RPMI7951 (cell line): ENCODE results near the gene BUD13. TPM values are rescaled to one million over a fixed set of nuclear protein-coding genes. Genes with fewer than 3 reads are reported as not detected.

ENCODE experiments used
- DNase-seq: peaks from one replicate; pipeline ENCODE4 v3.0.0-alpha.2; 2012; ENCODE audit warnings: low read depth
- total RNA-seq: library from RNA; depleted of rRNA; stranded (reverse); fragments of >200 nt; shearing (Covaris generic); gene quantifications from 2 replicates; pipeline ENCODE4 v1.2.3, GENCODE V29; 2014

BUD13 gene
- total RNA-seq, 1 experiment from 2014 or later, result 23.2 TPM

DNA sequence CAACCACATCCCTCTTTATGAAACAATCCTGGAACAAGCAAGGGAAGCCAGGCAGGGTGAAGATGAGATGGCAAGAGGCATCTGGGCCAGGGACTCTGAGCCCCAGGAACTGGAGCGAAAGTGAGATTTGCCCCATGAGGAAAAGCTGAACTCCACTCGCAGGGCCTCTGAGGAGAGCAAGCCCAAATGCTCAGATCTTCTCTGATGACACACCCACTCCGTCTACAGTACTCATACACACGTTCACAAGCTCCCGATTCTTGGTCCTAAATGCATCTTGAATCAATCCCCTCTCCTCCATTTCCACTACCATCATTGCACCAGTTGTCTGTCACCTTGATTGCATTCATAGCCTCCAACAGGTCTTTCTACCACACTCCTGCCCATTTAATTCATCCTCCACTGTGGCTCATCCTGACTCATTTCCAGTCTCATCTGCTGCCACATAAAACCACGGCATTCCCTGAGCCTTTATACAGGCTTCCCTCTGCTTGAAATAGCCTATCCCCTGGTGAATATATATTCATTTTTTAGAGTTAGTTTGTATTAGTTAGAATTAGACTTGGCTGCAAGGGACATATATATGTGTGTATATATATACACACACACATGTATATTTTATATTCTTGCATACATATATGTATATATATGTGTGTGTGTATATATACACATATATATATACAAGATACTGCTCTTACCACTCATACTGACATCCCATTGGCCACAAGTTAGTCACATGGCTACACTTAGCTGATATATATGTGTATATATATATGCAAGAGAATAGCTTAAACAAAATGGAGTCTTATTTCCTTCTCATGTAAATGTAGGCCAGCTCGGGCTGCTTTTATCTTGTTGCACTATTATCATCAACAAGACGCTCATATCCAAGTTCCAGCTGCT lies 20.3 kb upstream of the BUD13 start:
- peak; percentile 79 for DNase-seq

DNA sequence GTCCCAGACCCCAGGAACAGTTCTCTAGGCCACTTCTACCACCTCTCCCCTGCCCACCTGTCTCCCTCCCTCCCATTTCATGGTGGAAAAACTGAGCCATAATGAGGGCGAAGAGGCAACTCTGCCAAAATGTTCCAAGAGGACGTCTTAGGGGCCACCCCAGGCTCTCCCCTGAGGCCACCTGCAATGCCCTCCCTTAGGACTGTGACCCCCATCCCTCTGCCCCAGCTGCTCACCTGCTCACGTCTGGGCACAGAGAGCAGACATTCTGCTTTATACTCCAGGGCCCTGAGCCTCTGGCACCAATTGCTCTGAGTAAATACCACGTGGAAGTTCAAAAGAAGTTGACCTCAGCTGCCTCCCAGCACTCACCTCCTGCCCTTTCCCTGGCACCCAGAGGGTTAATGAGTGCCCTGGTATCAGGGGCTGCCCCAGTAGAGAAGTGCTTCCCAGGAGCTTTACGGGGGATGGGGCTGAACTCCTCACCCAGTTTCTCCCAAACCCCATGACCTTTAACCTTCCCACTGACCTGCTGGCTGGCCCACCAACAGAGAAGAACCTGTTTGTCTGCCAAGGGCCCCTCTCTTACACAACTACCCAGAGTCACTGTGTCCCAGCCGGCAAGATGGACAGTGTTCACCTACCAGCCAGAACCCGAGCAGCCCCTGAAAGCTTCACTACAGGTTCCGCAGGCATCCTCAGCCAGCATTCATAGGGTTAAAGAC lies 19.5 kb upstream of the BUD13 start:
- no peak for DNase-seq

DNA sequence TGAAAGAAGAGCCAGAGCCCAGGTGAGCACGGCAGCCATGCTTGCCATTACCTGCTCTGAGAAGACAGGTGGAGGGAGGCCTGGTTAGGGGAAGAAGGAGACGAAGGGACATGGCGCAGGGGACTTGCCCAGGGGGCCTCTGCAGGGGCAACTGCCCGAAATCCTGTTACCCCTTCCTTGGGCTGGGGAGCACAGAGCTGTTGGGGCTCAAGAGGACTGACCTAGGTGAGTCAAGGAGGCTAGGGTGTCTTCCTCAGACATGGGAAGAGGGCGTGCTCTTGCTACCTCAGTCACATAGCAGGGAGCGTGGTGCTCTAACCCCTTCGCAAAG lies 19.0 kb upstream of the BUD13 start, which contains the start of gene APOA5:
Gene APOA5 (minus strand): TSS at position 67 of the 331 bp plus-strand sequence. CDS start 19 bp downstream, at position 48.
- DNase-seq, result no peak

DNA sequence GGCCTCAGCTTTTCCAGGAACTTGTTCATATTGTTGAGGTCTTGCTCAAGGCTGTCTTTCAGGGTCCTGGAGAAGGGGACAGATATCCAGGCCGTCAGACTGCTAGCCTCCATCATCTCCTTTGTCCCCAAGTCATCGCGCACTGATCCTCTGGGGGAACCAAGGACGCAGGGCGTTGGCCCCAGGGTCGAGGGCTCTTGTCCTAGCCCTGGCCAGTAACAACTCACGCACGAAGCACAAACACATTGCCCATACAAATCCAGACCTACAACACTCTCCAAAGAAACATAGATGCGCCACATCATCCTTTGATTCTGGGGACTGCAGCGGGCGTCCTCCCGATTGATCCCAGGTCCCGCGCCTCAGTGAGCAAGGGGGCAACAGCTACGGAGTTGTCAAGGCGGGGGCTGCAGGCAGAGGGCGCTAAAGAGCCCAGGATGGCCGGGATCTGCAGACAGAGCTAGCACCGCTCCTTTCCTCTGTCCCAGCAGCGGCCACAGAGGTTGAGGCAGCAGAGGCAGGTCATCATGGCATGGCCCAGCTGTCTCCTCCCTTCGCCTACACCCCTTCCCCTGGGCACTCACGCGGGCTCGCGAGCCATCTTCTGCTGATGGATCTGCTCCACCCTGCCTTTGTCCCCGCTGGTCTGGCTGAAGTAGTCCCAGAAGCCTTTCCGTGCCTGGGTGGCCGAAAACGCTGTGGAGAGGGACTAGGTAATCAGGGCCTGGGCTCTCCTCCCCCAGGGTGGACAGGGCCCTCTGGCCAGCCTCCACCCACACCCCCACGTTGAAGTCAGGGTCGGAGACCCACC lies 18.4 kb upstream of the BUD13 start:
- DNase-seq, result peak; percentile 56

DNA sequence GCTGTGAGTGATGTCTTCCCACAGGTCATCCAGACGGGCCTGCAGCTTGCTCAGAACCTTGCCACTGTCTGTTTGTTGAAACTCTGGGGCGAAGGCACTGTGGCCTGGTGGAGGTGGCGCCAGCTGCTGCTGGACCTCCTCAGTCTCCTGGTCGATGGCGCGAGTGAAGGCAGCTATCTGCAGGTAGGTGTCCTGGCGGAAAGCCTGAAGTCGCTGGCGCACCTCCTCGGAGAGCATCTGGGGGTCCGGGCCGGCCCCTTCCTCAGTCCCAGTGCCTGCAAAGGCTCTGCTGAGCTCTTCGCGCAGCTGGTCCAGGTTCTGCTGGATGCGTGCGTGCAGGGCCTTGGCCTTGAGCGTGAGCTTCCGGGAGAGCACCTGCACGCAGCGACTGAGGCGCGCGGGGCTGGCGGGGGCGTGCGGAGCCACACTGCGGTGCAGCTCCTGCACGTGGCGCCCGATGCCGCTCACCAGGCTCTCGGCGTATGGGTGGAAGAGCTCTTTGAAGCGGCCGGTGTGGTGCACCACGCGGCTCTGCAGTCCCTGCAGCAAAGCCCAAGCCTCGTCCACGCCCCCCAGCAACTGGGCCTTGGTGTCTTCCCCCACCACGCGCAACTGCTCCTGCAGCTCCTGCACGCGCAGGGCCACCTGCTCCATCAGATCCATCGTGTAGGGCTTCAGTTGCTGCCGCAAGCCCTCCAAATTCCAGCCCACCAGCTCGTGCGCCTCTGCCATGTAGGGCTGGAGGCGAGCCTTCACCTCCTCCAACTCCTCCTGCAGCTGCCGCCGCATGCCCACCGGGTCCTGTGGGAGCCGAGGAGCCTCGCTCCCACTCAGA lies 17.6 kb upstream of the BUD13 start:
- no peak for DNase-seq

DNA sequence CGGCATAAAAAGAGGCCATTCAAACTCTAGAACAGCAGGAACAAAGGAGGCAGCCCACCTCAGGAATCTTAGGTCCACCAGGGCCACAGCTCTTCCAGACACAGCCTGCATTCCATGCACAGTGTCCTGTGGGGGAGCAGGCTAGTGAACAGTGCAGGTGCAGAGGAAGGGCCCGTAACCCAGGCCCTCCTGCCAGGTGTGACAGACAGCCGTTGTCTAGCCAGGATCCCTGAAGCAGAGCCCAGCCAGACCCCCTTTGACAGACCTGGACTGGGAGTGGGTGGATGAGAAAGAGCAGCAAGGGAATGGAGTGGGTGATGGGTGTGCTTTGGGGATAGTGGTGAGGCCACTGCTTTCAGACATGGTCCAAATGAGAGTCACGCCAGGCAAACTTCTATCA lies 16.2 kb upstream of the BUD13 start:
- DNase-seq, result no peak

DNA sequence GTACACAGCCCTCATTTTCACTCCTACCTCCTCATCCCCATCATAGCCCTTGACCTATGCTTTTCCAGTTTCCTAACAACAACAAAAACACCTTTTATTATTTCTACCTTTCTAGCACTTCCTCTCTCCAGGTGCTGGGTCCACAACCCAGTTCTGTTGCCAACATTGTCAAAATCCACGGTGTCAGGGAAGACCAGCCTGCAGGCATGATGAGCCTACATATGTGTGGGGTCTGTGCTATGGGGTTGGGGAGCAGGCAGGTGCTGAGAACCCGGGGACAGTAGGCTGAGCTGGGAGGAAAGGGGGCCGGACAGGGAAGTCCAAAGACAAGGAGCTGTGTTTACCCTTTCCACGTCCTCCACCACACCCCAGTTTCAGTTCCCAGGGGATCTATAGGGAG lies 15.7 kb upstream of the BUD13 start:
- DNase-seq, result no peak

DNA sequence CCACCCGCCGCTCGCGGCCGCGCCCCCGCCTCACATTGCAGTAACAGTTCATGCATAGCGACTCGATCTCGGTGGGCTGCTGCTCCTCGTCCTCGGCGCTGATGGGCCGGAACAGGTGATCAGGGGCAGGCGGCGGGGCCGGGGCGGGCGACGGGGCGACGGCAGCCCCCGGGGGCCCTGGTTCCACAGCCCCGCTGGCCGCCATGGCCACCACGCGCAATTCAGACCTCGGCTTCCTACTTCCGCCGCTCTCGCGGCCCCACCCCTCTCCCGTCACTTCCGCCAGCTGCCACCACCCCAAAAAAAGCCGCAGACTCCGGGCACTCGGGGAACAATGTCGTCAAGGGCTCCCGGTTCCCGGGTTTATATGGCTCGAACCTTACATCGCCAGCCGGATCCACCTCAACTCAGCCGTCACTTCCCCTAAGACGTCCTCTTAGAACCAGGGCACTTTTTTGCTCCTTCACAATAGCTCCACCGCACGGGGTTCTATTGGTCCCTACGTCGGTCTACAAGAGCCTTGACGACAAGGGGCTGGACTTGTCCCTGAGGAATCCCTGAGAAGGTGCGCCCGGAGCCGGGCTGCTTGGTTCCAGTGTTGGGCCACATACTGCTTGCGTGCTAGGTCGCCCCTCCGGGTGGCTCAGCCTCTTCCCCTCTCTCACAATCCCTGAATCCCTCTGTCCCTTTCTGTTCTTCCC lies 15.1 kb upstream of the BUD13 start, which contains the start of gene ZPR1:
Gene ZPR1 (minus strand): TSS at position 238 of the 701 bp plus-strand sequence. CDS start 33 bp downstream, at position 205.
- peak; percentile 67 for DNase-seq

DNA sequence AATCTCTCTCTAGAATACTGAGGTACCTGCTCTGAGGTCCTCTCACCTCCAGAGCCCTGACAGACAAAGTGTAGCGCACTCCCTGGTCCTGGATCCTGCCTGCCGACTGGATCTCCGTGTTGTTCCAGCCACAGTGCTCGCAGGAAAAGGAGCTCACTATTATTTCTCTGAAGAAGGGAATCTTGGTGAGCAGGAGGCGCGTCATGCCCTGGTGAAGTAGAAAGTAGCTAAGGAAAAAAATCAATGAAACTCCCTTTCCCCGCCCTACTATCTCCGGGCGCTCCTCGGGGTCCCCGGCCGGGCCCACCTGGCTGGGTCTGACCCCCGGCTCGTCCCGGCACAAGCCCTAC lies 14.6 kb upstream of the BUD13 start:
- no peak for DNase-seq

DNA sequence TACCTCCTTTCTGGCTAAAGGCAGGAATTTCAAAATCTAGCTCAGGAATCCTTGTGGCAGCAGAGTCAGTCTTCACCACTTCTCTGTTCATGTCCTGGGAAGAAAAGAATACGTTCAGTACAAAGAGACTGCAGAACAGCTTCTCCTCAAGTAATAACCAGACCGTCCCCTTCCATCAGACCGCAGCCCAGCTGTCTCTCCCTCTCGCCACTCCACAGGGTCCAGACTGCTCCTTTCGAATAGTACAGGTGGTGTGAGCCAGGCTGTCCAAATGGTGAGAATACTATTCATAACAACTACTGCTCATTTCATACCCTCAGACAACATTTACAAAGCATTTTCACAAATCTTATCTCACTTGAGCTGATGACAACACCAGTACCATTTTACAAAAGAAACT lies 14.2 kb upstream of the BUD13 start:
- no peak for DNase-seq

DNA sequence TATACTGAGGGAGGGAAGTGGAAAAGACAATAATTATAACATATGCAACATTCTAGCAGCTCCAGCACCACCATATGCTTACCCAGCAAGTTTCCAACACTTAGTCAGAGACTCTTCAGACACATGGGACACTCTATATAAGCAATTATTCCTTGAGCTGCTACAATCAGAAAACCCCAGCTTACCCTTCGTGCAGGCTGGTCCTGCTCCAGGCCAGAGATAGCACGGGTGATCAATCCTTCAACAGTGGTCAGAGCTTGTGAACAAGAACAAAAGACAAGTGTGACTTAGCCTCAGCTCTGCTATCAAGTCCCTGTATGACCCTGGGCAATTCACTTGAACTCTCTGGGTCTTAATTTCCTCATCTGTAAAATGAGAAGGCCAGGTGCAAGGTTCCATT lies 13.5 kb upstream of the BUD13 start:
- no peak for DNase-seq

DNA sequence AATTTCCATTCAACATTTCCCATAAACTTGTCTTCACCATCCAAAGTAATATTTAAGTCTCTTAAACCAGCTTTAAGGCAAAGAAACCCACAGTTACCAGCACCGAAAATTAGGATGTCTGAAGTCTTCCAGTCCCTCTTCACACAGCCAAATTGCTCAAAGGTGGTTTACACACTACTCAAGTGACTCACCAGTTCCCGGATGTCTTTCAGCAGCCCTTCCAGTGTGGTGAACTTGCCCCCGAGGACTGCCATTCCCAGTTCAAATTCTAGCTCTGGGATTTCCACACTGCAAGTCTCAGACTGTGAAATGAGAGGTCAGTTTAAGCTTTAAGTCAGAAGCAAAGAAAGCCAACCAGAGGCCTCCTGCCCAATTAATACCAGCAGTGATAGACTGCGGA lies 9.9 kb upstream of the BUD13 start:
- peak; percentile 88 for DNase-seq

DNA sequence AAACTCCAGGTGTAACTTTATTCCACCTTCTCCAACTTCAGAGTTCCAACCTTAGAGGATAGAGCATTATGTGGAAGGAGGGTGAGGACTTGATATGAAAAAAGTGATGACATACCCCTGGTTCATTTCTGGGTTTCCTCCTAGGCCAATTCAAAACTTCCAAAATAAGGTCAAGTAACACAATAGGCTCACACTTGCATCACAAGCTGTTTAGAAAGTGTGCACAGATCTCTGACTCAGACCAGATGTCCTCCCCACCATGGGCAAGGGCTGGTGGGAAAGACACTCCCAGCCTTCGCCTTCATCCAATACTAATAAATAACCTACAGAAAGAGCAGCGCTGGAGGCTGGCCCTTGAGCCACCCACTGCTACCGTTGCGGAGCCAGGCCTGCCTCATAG lies 5.8 kb upstream of the BUD13 start:
- no peak for DNase-seq

DNA sequence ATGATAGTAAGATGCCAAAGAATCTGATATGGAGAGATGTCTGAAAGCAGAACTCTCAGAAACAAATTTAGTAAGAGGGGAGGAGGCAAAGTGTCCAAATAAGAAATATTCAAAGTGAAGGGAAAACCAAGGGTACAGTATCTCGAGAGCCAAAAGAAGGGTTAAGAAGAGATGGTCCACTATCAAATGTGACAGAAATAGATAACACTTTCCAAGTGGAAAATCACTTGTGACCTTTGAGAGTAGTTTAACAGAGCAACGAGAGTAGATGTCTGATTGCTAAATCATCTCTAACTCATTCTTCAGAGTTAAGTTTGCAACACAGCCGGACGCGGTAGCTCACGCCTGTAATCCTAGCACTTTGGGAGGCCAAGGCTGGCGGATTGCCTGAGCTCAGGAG lies 4.3 kb upstream of the BUD13 start:
- no peak for DNase-seq

DNA sequence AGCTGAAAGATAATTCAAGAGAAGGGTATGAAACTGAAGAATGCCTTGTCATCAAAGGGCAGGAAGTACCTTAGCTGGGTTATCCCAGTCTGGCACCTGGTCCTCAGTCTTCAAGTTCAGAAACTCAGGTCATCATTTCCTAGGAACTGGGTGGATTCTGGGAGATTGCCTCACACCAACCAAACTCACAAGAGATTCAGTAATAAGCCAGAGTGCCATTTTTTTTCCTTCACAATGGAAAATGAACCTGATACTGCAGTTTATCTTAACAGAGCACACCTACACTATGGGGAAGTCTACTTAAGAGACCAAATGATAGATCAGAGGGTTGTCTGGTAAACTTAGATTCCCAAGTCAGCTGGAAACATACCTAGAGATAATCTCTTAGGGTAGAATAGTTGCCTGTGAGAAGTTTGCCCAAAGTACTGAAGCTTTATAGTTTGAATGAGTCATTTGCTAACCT lies 3.8 kb upstream of the BUD13 start:
- no peak for DNase-seq

DNA sequence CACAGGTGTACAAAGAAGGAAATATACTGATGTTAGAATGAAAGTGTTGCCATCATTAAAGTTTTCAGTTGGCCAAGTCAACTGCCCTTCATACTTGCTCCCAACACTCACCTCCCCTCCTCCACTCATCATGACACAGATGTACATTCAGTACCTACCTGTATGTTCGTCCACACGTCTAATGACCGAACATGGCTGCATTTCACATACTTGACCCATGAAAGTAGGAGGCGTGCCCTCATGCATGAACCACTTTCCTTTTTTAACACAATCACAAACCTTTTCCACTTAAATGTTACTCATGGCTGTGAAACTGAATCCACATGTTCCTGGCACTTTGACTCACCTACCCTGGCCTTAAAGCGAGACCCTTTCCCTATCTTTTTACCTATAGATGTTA lies 3.2 kb upstream of the BUD13 start:
- no peak for DNase-seq

DNA sequence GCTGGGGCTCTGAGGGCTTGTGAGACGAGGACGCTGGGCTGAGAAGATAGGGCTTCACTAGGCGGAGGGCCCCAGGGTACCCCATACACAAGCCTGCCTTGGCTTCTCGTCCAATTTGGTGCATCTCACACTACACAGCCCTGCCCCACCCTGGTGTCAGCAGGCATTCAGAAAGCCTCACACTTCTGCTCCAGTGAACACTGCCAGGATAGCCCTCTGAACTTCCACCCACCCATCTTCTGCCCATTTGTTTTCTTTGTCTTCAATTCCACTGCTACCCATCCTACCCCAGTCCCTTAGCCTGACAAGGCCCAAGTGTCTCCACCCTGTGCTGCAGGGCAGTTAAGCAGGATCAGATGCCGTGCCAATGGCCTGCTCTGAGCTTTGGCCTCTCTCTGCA lies 1.9 kb upstream of the BUD13 start:
- DNase-seq, result no peak

DNA sequence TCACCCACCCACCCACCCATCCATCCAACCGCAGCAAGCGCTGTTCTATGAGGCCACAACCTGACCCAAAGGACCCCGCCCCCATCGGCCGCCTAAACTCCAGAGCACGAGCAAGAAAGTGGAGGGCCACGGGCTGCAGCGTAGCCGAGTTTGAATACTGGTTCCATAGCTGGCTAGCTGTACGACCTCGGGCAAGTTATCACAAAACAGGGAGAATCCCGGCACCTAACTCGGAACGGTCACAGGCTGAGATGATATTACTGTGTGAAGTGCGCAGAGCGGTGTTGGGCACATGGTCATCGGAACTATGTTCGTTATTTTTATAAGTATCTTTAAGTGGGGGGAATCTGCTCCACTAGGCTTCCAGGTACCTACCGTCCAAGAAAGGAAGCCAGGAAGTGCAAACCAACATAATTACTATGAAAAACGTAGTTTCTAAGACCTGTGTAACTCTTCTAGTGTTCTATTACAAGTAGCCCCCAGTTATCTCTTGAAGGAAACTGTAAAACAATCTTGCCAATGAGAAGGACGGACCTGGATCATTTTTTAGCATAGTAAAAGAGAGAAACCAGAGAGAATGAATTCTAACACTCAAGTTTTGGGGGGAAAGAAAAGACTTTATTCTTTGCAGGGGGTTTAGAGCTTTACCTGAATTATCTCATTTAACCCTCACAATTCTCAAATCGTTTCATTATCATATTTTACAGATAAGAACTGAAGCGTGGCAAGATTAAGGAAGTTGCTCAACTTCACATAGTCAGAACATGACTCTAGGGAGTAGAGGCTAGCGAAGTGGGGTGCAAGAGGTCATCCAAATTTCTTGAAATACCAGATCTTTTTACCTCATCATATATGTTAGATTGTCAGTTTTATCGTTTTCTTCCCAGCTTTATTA lies 663 bp upstream of the BUD13 start:
- no peak for DNase-seq

DNA sequence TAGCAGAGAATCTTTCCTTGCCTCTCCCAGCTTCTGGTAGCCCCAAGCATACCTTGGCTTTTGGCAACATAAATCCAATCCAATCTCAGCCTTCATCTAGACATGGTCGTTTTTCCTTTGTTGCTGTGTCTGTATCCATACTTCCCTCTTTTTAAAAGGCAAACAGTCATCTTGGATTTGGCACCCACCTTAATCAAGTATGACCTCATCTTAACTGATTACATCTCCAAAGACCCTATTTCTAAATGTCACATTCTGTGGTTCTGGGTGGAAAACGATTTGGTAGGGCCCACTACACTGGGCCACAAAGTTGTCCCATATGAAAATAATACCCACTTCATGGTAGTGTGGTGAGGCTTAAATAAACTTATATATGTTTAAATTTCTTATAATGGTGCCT lies 852 bp downstream of the BUD13 start:
- no peak for DNase-seq

DNA sequence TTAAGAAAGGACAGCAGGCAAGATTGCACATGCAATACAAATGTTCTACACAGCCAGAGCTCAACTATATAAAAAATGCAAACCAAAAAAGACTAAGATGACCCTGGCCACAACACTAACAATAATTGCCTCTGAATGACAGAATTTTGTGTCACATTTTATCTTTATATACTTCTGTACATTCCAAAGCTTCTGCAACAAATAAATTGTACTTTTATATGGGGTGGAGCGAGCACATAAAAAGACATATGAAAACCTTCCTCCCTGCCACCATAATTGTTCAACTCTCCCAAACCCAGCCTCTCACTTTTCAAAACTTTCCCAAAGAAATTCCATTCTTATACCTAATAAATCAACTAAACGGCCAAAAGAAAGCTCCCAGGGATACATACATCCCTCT lies 10.7 kb downstream of the BUD13 start:
- no peak for DNase-seq
